Nephron progenitor cell (in vitro differentiated cells): Measurements from ENCODE around the gene CZIB.
A peak's percentile ranks its signal among the peaks of the same experiment; 100 is the strongest.

Source experiments
- DNase-seq: peaks from one replicate; pipeline ENCODE4 v3.0.0; 2021
- H3K27ac Mint-ChIP-seq: 2 replicates; pipeline ENCODE4 v1.8.0; 2021; ENCODE audit warnings: mild to moderate bottlenecking, moderate library complexity, mixed read lengths
- H3K27me3 Mint-ChIP-seq: 2 replicates; pipeline ENCODE4 v1.8.0; 2021; ENCODE audit warnings: mild to moderate bottlenecking, low read depth, mixed read lengths; ENCODE audit not compliant: poor library complexity
- H3K36me3 Mint-ChIP-seq: 2 replicates; pipeline ENCODE4 v1.8.0; 2021; ENCODE audit warnings: low read depth, mixed read lengths
- H3K4me1 Mint-ChIP-seq: 2 replicates; pipeline ENCODE4 v1.8.0; 2021; ENCODE audit warnings: mixed read lengths
- H3K4me3 Mint-ChIP-seq: 2 replicates; pipeline ENCODE4 v1.8.0; 2021; ENCODE audit warnings: mild to moderate bottlenecking, moderate library complexity, mixed read lengths
- H3K9me3 Mint-ChIP-seq: 2 replicates; pipeline ENCODE4 v1.8.0; 2021; ENCODE audit warnings: mild to moderate bottlenecking, moderate library complexity, mixed read lengths
- CTCF ChIP-seq: fragments of 200-600 bp; sonication (generic); IDR thresholded peaks from 2 replicates; pipeline ENCODE4 v1.5.0; 2021; ENCODE audit warnings: antibody characterized with exemption

Gene CZIB

GRCh38 chr1:53197291-53198200, 22.9 kb downstream of the CZIB start:
- Mint-ChIP-seq H3K4me1 (peaks cover 27% of the 10 kb centered on the region), H3K9me3 (no peaks in the 10 kb centered on the region), H3K27me3 (peaks cover 7% of the 10 kb centered on the region), H3K36me3 (peaks cover 17% of the 10 kb centered on the region), H3K4me3 (peak overlapping the region; percentile 96), H3K27ac (peak overlapping the region; percentile 90)
- DNase-seq = no peak
- TF ChIP-seq CTCF = no peak

GRCh38 chr1:53196485-53197290, 23.7 kb downstream of the CZIB start, which contains the start of gene CPT2:
TSS of gene CPT2 (plus strand) at chr1:53196824. CDS start at chr1:53196944, 120 bp downstream.
- H3K27ac Mint-ChIP-seq = peak within 1 kb of the TSS; percentile 90
- H3K4me3 Mint-ChIP-seq = peak within 1 kb of the TSS; percentile 96
- peaks cover 7% of the 10 kb centered on the region for H3K27me3 Mint-ChIP-seq
- peaks cover 11% of the 10 kb centered on the region for H3K36me3 Mint-ChIP-seq
- peak; percentile 93 for DNase-seq
- H3K4me1 Mint-ChIP-seq = peaks cover 27% of the 10 kb centered on the region
- H3K9me3 Mint-ChIP-seq = no peaks in the 10 kb centered on the region
- no peak for TF ChIP-seq CTCF

GRCh38 chr1:53196017-53196484, 24.4 kb downstream of the CZIB start:
- H3K27me3 Mint-ChIP-seq = peaks cover 7% of the 10 kb centered on the region
- H3K4me1 Mint-ChIP-seq = peaks cover 27% of the 10 kb centered on the region
- H3K27ac Mint-ChIP-seq = no peak overlapping the region
- TF ChIP-seq CTCF = no peak
- DNase-seq = no peak
- peak overlapping the region; percentile 84 for H3K4me3 Mint-ChIP-seq
- H3K36me3 Mint-ChIP-seq = peaks cover 6% of the 10 kb centered on the region
- no peaks in the 10 kb centered on the region for H3K9me3 Mint-ChIP-seq

GRCh38 chr1:53195246-53196016, 25.0 kb downstream of the CZIB start:
- no peak for DNase-seq
- Mint-ChIP-seq H3K4me1 (peaks cover 32% of the 10 kb centered on the region), H3K27me3 (peaks cover 7% of the 10 kb centered on the region), H3K27ac (no peak overlapping the region), H3K4me3 (peak overlapping the region; percentile 84), H3K9me3 (no peaks in the 10 kb centered on the region), H3K36me3 (no peaks in the 10 kb centered on the region)
- no peak for TF ChIP-seq CTCF

GRCh38 chr1:53190210-53190611, 30.2 kb downstream of the CZIB start:
- no peaks in the 10 kb centered on the region for H3K36me3 Mint-ChIP-seq
- peaks cover 7% of the 10 kb centered on the region for H3K4me1 Mint-ChIP-seq
- H3K9me3 Mint-ChIP-seq = no peaks in the 10 kb centered on the region
- H3K27me3 Mint-ChIP-seq = peaks cover 16% of the 10 kb centered on the region
- no peak overlapping the region for H3K4me3 Mint-ChIP-seq
- no peak for DNase-seq
- H3K27ac Mint-ChIP-seq = no peak overlapping the region
- no peak for TF ChIP-seq CTCF
